GM12891 (cell line): ENCODE measurements around the gene IQGAP3.
A peak's percentile ranks its signal among the peaks of the same experiment; 100 is the strongest.

Experiments
- PAX5 ChIP-seq: IDR thresholded peaks from 2 replicates; pipeline ENCODE4 v1.6.1; 2011; ENCODE audit warnings: low read length, moderate library complexity, mild to moderate bottlenecking; ENCODE audit not compliant: insufficient read depth, severe bottlenecking
- POLR2A ChIP-seq: IDR thresholded peaks from 2 replicates; pipeline ENCODE4 v1.6.1; 2011; ENCODE audit warnings: low read depth, low read length, control low read depth
- POLR2AphosphoS5 ChIP-seq: IDR thresholded peaks from 2 replicates; pipeline ENCODE4 v1.6.1; 2011; ENCODE audit warnings: low read depth, low read length, control low read depth
- POU2F2 ChIP-seq: IDR thresholded peaks from 2 replicates; pipeline ENCODE4 v1.6.1; 2011; ENCODE audit warnings: low read depth, mild to moderate bottlenecking, control low read depth, low read length, moderate library complexity
- SPI1 ChIP-seq: IDR thresholded peaks from 2 replicates; pipeline ENCODE4 v1.6.1; 2011; ENCODE audit warnings: low read depth, low read length, control low read depth
- TAF1 ChIP-seq: IDR thresholded peaks from 2 replicates; pipeline ENCODE4 v1.6.1; 2011; ENCODE audit warnings: low read depth, low read length, control low read depth

GRCh38 chr1:156583821-156584622, 11.7 kb upstream of the IQGAP3 start:
- no peak for TF ChIP-seq POLR2AphosphoS5
- TF ChIP-seq POLR2A, result no peak
- no peak for TF ChIP-seq TAF1
- TF ChIP-seq SPI1, result peak; percentile 43
- no peak for TF ChIP-seq POU2F2
- TF ChIP-seq PAX5, result peak; percentile 47
